Central memory CD4-positive, alpha-beta T cell (primary cell): Measurements from ENCODE around the gene EFHC2.
A peak's percentile ranks its signal among the peaks of the same experiment; 100 is the strongest.

Source experiments
- DNase-seq: peaks from one replicate; pipeline ENCODE4 v3.0.0; 2022
- total RNA-seq, 3 experiments: gene quantifications; one replicate each; lab custom pipeline; 2026; lab: John Stamatoyannopoulos, UW

The EFHC2 gene
- 0.04 to 3.9 (median 0.54) reads per million in 3 experiments for total RNA-seq

- peak; percentile 61 for DNase-seq
Measured at GRCh38 chrX:44343412-44344141, at the start of gene EFHC2. Gene EFHC2 (minus strand): TSS chrX:44343672. CDS start chrX:44343588, 84 bp downstream.

GRCh38 chrX:44392767-44393166 lies 49.3 kb upstream of the EFHC2 start:
- no peak for DNase-seq

GRCh38 chrX:44384688-44385338 lies 41.3 kb upstream of the EFHC2 start:
- DNase-seq, result no peak

- DNase-seq, result no peak
Measured at GRCh38 chrX:44382871-44383270, 39.4 kb upstream of the EFHC2 start.

GRCh38 chrX:44352758-44353157 lies 9.3 kb upstream of the EFHC2 start:
- no peak for DNase-seq

- no peak for DNase-seq
Measured at GRCh38 chrX:44349561-44349960, 6.1 kb upstream of the EFHC2 start.

- DNase-seq, result peak; percentile 51
Measured at GRCh38 chrX:44344687-44345086, 1.2 kb upstream of the EFHC2 start.

- DNase-seq, result peak; percentile 72
Measured at GRCh38 chrX:44344194-44344593, 722 bp upstream of the EFHC2 start.

GRCh38 chrX:44342866-44343265 lies 606 bp downstream of the EFHC2 start:
- no peak for DNase-seq

- no peak for DNase-seq
Measured at GRCh38 chrX:44338361-44338760, 5.1 kb downstream of the EFHC2 start.

GRCh38 chrX:44332437-44332836 lies 11.0 kb downstream of the EFHC2 start:
- no peak for DNase-seq

- DNase-seq, result peak; percentile 16
Measured at GRCh38 chrX:44330227-44330626, 13.2 kb downstream of the EFHC2 start.

- DNase-seq, result no peak
Measured at GRCh38 chrX:44319550-44319949, 23.9 kb downstream of the EFHC2 start.

- DNase-seq, result no peak
Measured at GRCh38 chrX:44317181-44317580, 26.3 kb downstream of the EFHC2 start.

GRCh38 chrX:44314808-44315207 lies 28.7 kb downstream of the EFHC2 start:
- no peak for DNase-seq

GRCh38 chrX:44314259-44314734 lies 29.2 kb downstream of the EFHC2 start:
- DNase-seq, result no peak

- DNase-seq, result no peak
Measured at GRCh38 chrX:44312421-44312820, 31.1 kb downstream of the EFHC2 start.

GRCh38 chrX:44310227-44310626 lies 33.2 kb downstream of the EFHC2 start:
- DNase-seq, result no peak

GRCh38 chrX:44308869-44309268 lies 34.6 kb downstream of the EFHC2 start:
- DNase-seq, result no peak

GRCh38 chrX:44306356-44306755 lies 37.1 kb downstream of the EFHC2 start:
- no peak for DNase-seq

- no peak for DNase-seq
Measured at GRCh38 chrX:44305921-44306320, 37.6 kb downstream of the EFHC2 start.

- no peak for DNase-seq
Measured at GRCh38 chrX:44303119-44303518, 40.4 kb downstream of the EFHC2 start.

- no peak for DNase-seq
Measured at GRCh38 chrX:44299177-44299576, 44.3 kb downstream of the EFHC2 start.

GRCh38 chrX:44291468-44292092 lies 51.9 kb downstream of the EFHC2 start:
- no peak for DNase-seq
